GM12864 (cell line): ENCODE measurements around the gene CCDC183.
"Not testable (repeated sequence)": the region's sequence is repeated elsewhere in the genome, so short reads cannot be mapped to it uniquely, and the experiment has no call there.

Source experiments
- DNase-seq: peaks from one replicate; pipeline ENCODE4 v3.0.0-alpha.2; 2011; ENCODE audit warnings: low read depth
- H3K4me3 ChIP-seq: 2 replicates; pipeline ENCODE4 v1.5.1; 2011; ENCODE audit warnings: mild to moderate bottlenecking, low read depth, low read length, control low read depth
- CTCF ChIP-seq: IDR thresholded peaks from 2 replicates; pipeline ENCODE4 v1.5.1; 2011; ENCODE audit warnings: low read depth, mild to moderate bottlenecking, moderate library complexity, low read length, control low read depth, inconsistent platforms; ENCODE audit errors: missing control alignments

CCDC183 gene

GRCh38 chr9:136760834-136761544 is 35.1 kb upstream of the CCDC183 start:
- TF ChIP-seq CTCF, result peak; percentile 62
- not testable (repeated sequence) for H3K4me3 ChIP-seq, DNase-seq

GRCh38 chr9:136761545-136761981 is 34.6 kb upstream of the CCDC183 start:
- no peak for DNase-seq
- H3K4me3 ChIP-seq, result no peak overlapping the region
- no peak for TF ChIP-seq CTCF

GRCh38 chr9:136762221-136762691 is 33.9 kb upstream of the CCDC183 start:
- DNase-seq, result no peak
- TF ChIP-seq CTCF, result no peak
- no peak overlapping the region for H3K4me3 ChIP-seq

- H3K4me3 ChIP-seq, result no peak overlapping the region
- no peak for TF ChIP-seq CTCF
- no peak for DNase-seq
These were observed 33.1 kb upstream of the CCDC183 start for GRCh38 chr9:136762915-136763648.

GRCh38 chr9:136763649-136764035 is 32.5 kb upstream of the CCDC183 start:
- H3K4me3 ChIP-seq, result no peak overlapping the region
- TF ChIP-seq CTCF, result no peak

GRCh38 chr9:136764301-136764891 is 31.7 kb upstream of the CCDC183 start, which contains the start of gene LCN15:
TSS of gene LCN15 (minus strand) at chr9:136764518. CDS start at chr9:136764488, 30 bp downstream.
- H3K4me3 ChIP-seq, result no peak within 1 kb of the TSS

More at GRCh38 chr9:136763649-136764035, 32.5 kb upstream of the CCDC183 start:
- DNase-seq, result no peak

More at GRCh38 chr9:136764301-136764891, 31.7 kb upstream of the CCDC183 start, which contains the start of gene LCN15:
- TF ChIP-seq CTCF, result no peak
- no peak for DNase-seq
